GM19240 (cell line): ENCODE results near the gene ABHD8.
A peak's percentile ranks its signal among the peaks of the same experiment; 100 is the strongest.
"Not testable (repeated sequence)": the region's sequence is repeated elsewhere in the genome, so short reads cannot be mapped to it uniquely, and the experiment has no call there.

Experiments
- DNase-seq: peaks from one replicate; pipeline ENCODE4 v3.0.0; 2011; ENCODE audit warnings: low spot score; ENCODE audit not compliant: insufficient read length

Gene ABHD8

GRCh38 chr19:17296976-17297375, 6.2 kb downstream of the ABHD8 start:
- no peak for DNase-seq

GRCh38 chr19:17296273-17296672, 7.0 kb downstream of the ABHD8 start:
- no peak for DNase-seq

GRCh38 chr19:17295551-17295950, 7.7 kb downstream of the ABHD8 start:
- DNase-seq = not testable (repeated sequence)

- peak; percentile 22 for DNase-seq
Measured at GRCh38 chr19:17294051-17294891, 9.0 kb downstream of the ABHD8 start.

- no peak for DNase-seq
Measured at GRCh38 chr19:17293605-17294004, 9.6 kb downstream of the ABHD8 start.

GRCh38 chr19:17292301-17293074, 10.7 kb downstream of the ABHD8 start:
- DNase-seq = peak; percentile 95

- peak; percentile 82 for DNase-seq
Measured at GRCh38 chr19:17289489-17289888, 13.7 kb downstream of the ABHD8 start.

GRCh38 chr19:17286752-17287151, 16.5 kb downstream of the ABHD8 start:
- DNase-seq = no peak

- DNase-seq = no peak
Measured at GRCh38 chr19:17286263-17286662, 17.0 kb downstream of the ABHD8 start.

- no peak for DNase-seq
Measured at GRCh38 chr19:17285415-17286135, 17.6 kb downstream of the ABHD8 start.

GRCh38 chr19:17283504-17283996, 19.7 kb downstream of the ABHD8 start:
- no peak for DNase-seq

GRCh38 chr19:17282488-17283125, 20.6 kb downstream of the ABHD8 start:
- DNase-seq = peak; percentile 76

- no peak for DNase-seq
Measured at GRCh38 chr19:17281391-17282304, 21.6 kb downstream of the ABHD8 start, which contains the start of gene ANKLE1. TSS of gene ANKLE1 (plus strand) at chr19:17281901. CDS start at chr19:17281921, 20 bp downstream.

- no peak for DNase-seq
Measured at GRCh38 chr19:17279436-17279835, 23.8 kb downstream of the ABHD8 start.

- no peak for DNase-seq
Measured at GRCh38 chr19:17275441-17276175, 27.6 kb downstream of the ABHD8 start.

GRCh38 chr19:17274892-17275291, 28.3 kb downstream of the ABHD8 start:
- not testable (repeated sequence) for DNase-seq

GRCh38 chr19:17268754-17269153, 34.5 kb downstream of the ABHD8 start:
- DNase-seq = no peak

GRCh38 chr19:17266975-17267788, 36.0 kb downstream of the ABHD8 start, which contains the start of gene BABAM1:
TSS of gene BABAM1 (plus strand) at chr19:17267443. CDS start at chr19:17268807, 1,364 bp downstream.
- DNase-seq = peak; percentile 99
